ENCODE measurements around the gene IQSEC1. TPM values are rescaled to one million over a fixed set of nuclear protein-coding genes. Genes with fewer than 3 reads are reported as not detected.

IQSEC1 gene
- 2.6 and 5.8 TPM in 2 replicates for polyA plus RNA-seq

DNA sequence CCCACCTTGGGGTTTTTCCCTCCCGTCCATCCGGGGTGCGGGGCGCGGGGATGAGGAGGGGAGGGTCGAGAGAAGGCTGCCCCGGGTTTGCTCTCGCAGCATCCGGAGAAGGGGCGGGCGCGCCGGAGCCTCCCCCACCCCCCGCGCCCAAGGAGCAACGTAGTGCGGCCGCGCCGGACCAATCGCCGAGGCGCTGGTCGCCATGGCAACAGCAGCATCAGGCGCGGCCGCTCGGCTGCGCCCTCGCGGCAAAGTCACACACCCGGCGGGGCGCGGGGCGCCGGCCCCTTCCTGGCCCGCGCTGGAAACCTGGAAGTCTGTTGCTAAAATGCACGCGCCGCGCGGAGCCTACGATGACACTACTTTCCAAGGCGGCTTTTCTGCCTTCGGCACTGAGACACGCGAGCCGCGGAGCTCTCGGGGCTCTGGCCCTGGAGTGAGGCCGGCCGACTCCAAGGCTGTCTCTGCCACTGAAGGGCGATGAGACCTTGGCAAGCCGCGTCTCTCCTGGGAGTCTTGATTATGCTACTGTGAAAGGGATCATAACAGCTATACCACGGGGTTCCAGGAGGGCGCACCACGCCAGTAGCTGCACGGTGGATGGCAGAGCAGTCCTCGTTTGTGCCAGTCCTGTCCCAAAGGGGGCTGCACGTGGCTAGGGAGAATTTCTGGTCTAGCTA is at the start of gene IQSEC1:
IQSEC1 (minus strand) TSS at position 104 of the 680 bp plus-strand sequence. CDS start 415 bp downstream, outside the sequence.

Other genes with a start within 250 kb of the IQSEC1 start
- 890 and 973 TPM in 2 replicates for gene RPL32, start 231.9 kb downstream of the IQSEC1 start, polyA plus RNA-seq